Astrocyte of the cerebellum (primary cell): Measurements from ENCODE around the gene ALPP.

Source experiments
- DNase-seq: peaks from one replicate; pipeline ENCODE4 v3.0.0-alpha.2; 2011; ENCODE audit warnings: low read depth
- H3K4me3 ChIP-seq: 2 replicates; pipeline ENCODE4 v1.5.1; 2011; ENCODE audit warnings: mild to moderate bottlenecking, low read depth, low read length, moderate library complexity
- in situ Hi-C: cut with HindIII; loops from 2 replicates; pipeline ENCODE4 v1.10.0; 2017; ENCODE audit warnings: low sequenced_read_pairs
- TF ChIP-seq, protein P1 (sequence below): IDR thresholded peaks from 2 replicates; pipeline ENCODE4 v1.5.1; 2012; ENCODE audit warnings: low read length, low read depth, moderate library complexity, mild to moderate bottlenecking; ENCODE audit errors: missing control alignments

ALPP gene

DNA sequence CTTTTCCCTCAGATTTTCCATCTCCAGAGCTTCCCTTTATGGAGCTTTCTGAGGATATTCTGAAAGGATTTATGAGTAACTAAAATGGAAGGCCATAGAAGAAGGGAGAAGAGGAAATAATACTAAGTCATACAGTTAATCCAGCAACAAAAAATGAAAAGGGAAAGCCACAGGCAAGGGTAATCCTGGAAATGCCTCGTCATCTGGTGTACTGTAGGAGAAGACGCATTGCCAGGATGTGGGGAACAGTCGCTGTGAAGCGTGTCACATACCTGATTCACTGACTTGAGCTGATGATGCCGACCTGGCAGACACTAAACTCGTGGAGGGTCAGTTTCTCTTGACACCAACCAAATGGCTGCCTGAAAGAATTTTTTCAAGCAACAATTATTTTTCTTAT lies 34.7 kb upstream of the ALPP start:
- in situ Hi-C loops, result no loop called here
- no peak for DNase-seq
- H3K4me3 ChIP-seq, result no peak overlapping the region
- TF ChIP-seq, protein P1, sequence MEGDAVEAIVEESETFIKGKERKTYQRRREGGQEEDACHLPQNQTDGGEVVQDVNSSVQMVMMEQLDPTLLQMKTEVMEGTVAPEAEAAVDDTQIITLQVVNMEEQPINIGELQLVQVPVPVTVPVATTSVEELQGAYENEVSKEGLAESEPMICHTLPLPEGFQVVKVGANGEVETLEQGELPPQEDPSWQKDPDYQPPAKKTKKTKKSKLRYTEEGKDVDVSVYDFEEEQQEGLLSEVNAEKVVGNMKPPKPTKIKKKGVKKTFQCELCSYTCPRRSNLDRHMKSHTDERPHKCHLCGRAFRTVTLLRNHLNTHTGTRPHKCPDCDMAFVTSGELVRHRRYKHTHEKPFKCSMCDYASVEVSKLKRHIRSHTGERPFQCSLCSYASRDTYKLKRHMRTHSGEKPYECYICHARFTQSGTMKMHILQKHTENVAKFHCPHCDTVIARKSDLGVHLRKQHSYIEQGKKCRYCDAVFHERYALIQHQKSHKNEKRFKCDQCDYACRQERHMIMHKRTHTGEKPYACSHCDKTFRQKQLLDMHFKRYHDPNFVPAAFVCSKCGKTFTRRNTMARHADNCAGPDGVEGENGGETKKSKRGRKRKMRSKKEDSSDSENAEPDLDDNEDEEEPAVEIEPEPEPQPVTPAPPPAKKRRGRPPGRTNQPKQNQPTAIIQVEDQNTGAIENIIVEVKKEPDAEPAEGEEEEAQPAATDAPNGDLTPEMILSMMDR, result no peak

DNA sequence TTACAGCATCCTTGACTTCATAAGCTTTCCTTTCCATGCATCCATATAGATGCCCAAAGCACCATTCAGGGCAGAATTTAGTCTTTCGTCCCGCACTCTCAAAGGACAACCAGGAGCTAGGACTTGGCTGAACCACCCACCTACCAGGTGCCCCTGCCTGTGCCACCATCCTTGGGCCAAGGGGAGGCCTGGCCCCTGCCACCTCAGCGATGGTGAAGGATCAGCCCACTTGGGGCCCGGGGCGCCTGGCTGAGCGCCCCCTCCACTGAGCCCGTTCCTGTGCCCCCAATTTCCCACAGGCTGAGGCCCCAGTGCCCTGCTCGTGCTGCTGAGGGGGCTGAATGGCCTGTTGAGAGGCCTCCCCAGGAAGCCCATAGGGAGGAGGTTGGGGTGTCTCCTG lies 33.3 kb upstream of the ALPP start:
- H3K4me3 ChIP-seq, result no peak overlapping the region
- in situ Hi-C loops, result no loop called here
- TF ChIP-seq, protein P1, result no peak
- DNase-seq, result no peak

DNA sequence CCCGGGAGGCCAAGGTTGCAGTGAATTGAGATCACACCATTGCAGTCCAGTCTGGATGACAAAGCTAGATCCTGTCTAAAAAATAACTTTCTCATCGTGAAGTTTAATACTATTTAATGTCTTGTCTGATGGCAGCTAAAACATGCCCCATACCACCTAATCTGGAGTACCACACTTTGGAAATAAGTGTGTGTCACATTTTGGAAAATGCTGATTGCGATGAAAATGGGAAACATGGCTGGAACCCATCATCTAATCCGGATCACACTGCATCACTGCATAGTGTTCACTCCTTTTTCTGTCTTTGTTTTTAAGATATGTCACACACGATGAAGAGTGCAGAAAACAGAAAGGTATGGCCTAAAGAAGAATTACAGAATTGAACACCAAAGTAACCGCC lies 31.2 kb upstream of the ALPP start:
- in situ Hi-C loops, result no loop called here
- DNase-seq, result no peak
- TF ChIP-seq, protein P1, result no peak
- no peak overlapping the region for H3K4me3 ChIP-seq

DNA sequence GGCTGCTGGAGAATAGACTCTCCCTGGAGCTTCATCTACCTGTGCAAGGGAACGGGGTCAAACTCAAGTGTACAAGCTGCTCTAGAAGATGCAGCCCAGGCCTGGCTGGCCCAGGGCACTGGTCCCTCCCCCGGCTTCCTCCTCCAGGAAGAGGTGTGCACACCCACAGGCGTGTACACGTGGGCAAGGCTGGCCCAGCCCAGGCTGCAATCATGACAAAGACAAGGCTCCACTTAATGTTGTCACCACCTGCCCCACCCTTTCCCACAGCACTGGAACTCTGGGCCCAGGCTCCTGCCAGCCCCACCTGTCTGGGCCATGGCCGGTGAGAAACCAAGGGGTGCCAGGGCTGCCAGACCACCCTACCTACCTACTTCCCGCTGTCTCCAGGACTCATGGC lies 29.6 kb upstream of the ALPP start:
- DNase-seq, result no peak
- in situ Hi-C loops, result no loop called here
- TF ChIP-seq, protein P1, result no peak
- H3K4me3 ChIP-seq, result no peak overlapping the region

DNA sequence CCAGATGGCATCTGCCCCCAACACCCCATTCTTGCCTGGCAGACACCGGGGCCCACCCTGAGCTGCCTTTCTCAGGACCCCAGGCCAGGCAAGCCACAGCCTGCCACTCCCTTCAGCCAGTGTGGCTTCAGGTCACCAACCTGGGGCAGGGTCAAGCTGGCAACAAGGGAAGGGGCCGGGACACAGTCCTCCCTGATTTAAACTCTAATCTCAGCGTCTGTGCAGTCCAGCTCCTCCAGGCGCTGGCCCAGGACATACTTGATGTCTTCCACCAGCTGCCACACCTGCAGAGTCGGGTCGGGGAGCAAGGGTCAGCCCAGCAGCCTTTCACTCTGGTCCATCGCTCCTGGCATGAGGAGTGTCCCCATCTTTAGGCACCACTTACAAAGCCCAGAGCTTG lies 29.0 kb upstream of the ALPP start:
- H3K4me3 ChIP-seq, result no peak overlapping the region
- in situ Hi-C loops, result no loop called here
- no peak for DNase-seq
- TF ChIP-seq, protein P1, result no peak

DNA sequence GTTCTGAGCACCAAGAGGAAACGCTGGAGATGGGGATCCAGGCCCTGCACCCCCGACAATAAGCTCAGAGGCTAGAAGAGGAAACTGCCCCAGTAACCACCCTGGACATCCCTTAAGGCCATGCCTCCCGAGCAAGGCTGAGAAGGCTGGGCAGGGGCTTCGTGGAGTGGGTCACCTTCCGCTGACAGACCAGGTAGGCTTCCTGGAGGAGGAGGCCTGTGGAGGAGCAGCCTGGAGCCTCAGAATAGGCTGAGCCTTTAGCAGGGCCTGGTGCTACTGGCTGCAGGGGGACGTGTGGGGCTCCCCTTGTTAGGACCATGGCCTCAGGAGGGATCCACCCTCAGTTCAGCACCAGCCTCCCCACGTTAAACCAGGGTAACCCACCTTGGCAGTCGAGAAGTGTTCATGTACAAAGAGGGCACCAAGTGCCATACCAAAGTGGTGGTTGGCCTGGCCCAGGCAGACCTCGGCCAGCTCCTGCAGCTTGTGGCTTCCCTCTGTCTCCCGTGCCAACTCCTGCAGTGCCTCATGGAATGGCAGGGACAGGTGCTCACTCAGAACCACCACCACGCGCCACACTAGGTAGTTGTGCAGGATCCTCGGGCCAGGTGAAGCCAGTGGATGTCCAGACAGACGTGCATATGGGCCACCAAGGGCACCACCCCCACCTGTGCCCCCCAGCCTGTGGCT lies 28.5 kb upstream of the ALPP start:
- TF ChIP-seq, protein P1, result no peak
- in situ Hi-C loops, result no loop called here
- H3K4me3 ChIP-seq, result no peak overlapping the region
- DNase-seq, result no peak
